GM06990 (cell line): ENCODE results near the gene PCBP3.

Experiments used
- DNase-seq: peaks from one replicate; pipeline ENCODE4 v3.0.0-alpha.2; 2011; ENCODE audit not compliant: insufficient read length; ENCODE audit errors: extremely low read depth
- H3K27me3 ChIP-seq: replicated peaks from 2 replicates; pipeline ENCODE4 v1.6.0; 2011; ENCODE audit warnings: low read length; ENCODE audit not compliant: control insufficient read depth, insufficient read depth
- H3K36me3 ChIP-seq: 2 replicates; pipeline ENCODE4 v1.5.1; 2011; ENCODE audit warnings: low read length; ENCODE audit not compliant: control insufficient read depth, insufficient read depth
- H3K4me3 ChIP-seq: replicated peaks from 2 replicates; pipeline ENCODE4 v1.5.1; 2011; ENCODE audit warnings: low read depth, mild to moderate bottlenecking, control low read depth, low read length
- CTCF ChIP-seq: IDR thresholded peaks from 2 replicates; pipeline ENCODE4 v1.5.1; 2011; ENCODE audit warnings: low read length, control low read depth, mild to moderate bottlenecking, inconsistent platforms; ENCODE audit not compliant: insufficient read depth, poor library complexity, severe bottlenecking

Gene PCBP3

GRCh38 chr21:45952974-45953373 is 309.4 kb downstream of the PCBP3 start:
- no peaks in the 10 kb centered on the region for H3K27me3 ChIP-seq
- DNase-seq = no peak
- no peak for TF ChIP-seq CTCF
- H3K36me3 ChIP-seq = no peaks in the 10 kb centered on the region
- H3K4me3 ChIP-seq = no peak overlapping the region

- no peak for DNase-seq
- no peak overlapping the region for H3K4me3 ChIP-seq
- H3K36me3 ChIP-seq = no peaks in the 10 kb centered on the region
- no peak for TF ChIP-seq CTCF
- no peaks in the 10 kb centered on the region for H3K27me3 ChIP-seq
Measured at GRCh38 chr21:45954261-45954660, 310.7 kb downstream of the PCBP3 start.

GRCh38 chr21:45954921-45955320 is 311.4 kb downstream of the PCBP3 start:
- H3K27me3 ChIP-seq = no peaks in the 10 kb centered on the region

GRCh38 chr21:45957551-45957950 is 314.0 kb downstream of the PCBP3 start:
- Histone ChIP-seq H3K4me3 (no peak overlapping the region), H3K27me3 (no peaks in the 10 kb centered on the region), H3K36me3 (no peaks in the 10 kb centered on the region)
- DNase-seq = no peak
- TF ChIP-seq CTCF = no peak

More at GRCh38 chr21:45954921-45955320, 311.4 kb downstream of the PCBP3 start:
- Histone ChIP-seq H3K36me3 (no peaks in the 10 kb centered on the region), H3K4me3 (no peak overlapping the region)
- DNase-seq = no peak
- no peak for TF ChIP-seq CTCF

GRCh38 chr21:45957981-45958600 is 314.6 kb downstream of the PCBP3 start:
- TF ChIP-seq CTCF = no peak
- DNase-seq = no peak
- no peaks in the 10 kb centered on the region for H3K27me3 ChIP-seq
- no peaks in the 10 kb centered on the region for H3K36me3 ChIP-seq
- H3K4me3 ChIP-seq = no peak overlapping the region

- Histone ChIP-seq H3K27me3 (no peaks in the 10 kb centered on the region), H3K36me3 (no peaks in the 10 kb centered on the region), H3K4me3 (no peak overlapping the region)
- no peak for TF ChIP-seq CTCF
- no peak for DNase-seq
Measured at GRCh38 chr21:45959182-45959581, 315.7 kb downstream of the PCBP3 start.
